Stimulated activated CD8-positive, alpha-beta memory T cell treated with anti-CD3 and anti-CD28 coated beads, Interleukin-4, amount 100 ng/mL, for 48 hours (primary cell): ENCODE measurements around the gene CCDC150.
"Not testable (repeated sequence)": the region's sequence is repeated elsewhere in the genome, so short reads cannot be mapped to it uniquely, and the experiment has no call there.

Experiments
- DNase-seq: peaks from one replicate; pipeline ENCODE4 v3.0.0-alpha.2; 2020

CCDC150 gene

DNA sequence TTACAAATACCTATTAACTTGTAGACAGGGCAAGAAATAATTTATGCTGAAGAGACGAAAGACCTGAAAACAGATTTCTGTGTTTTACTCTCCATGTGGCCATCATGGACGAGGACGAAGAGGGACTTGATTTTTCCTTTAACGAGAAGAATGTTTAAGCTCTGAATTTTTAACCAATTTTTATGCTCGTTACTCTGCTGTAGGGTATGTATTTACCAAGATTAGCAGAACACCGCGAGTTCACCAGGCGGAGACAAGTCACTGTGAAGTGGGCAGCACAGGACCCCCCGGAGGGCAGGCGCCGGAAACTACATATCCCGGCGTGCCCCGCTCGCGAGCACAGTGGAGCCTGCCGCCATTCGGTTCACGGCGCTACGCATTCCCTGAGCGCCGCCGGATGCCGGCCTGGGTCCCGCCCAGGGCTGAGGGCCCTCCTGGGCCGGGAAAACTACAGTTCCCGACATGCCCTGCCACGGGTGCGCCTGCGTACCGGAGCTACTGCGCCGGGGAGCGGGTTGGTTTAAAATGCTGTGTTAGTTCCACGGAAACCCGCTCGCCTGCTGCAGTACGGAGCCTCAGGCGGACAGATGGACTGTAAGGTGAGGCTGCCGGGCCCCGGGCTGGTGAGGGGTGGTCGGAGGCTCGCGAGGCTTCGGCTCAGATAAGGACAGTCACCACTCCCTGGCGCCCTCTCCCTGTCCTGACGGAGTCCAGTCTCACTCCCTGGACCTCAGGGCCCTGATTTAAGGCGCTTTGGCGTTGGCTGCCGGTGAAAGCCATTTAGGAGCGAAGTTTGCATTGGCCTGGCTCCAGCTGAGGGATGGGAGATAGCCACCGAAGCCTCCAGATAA, at the start of gene CCDC150:
Gene CCDC150 (plus strand): TSS at position 536 of the 851 bp plus-strand sequence. CDS start 52 bp downstream, at position 588.
- peak; percentile 95 for DNase-seq

GRCh38 chr2:196590286-196590685, 49.2 kb upstream of the CCDC150 start:
- no peak for DNase-seq

GRCh38 chr2:196591004-196591403, 48.5 kb upstream of the CCDC150 start:
- no peak for DNase-seq

DNA sequence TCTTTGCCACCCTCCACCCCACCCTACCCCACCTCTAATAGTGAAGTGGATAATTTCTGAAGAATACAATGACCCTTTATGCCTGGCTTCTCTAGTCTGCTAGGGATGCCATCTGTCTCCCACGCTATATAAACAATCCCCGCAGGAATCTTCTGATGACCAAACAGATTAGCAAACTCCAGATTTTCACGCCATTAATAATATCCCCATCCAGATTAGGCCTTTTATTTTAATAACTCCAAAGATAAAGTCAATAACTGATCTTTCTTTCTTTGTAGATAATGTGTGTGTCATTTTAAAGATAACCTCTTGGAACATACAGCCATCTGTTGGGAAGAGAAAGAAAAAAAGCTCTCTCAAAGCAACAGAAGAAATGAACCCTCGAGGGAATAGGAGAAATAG, 47.9 kb upstream of the CCDC150 start:
- no peak for DNase-seq

GRCh38 chr2:196592331-196592910, 47.1 kb upstream of the CCDC150 start:
- DNase-seq = peak; percentile 24

DNA sequence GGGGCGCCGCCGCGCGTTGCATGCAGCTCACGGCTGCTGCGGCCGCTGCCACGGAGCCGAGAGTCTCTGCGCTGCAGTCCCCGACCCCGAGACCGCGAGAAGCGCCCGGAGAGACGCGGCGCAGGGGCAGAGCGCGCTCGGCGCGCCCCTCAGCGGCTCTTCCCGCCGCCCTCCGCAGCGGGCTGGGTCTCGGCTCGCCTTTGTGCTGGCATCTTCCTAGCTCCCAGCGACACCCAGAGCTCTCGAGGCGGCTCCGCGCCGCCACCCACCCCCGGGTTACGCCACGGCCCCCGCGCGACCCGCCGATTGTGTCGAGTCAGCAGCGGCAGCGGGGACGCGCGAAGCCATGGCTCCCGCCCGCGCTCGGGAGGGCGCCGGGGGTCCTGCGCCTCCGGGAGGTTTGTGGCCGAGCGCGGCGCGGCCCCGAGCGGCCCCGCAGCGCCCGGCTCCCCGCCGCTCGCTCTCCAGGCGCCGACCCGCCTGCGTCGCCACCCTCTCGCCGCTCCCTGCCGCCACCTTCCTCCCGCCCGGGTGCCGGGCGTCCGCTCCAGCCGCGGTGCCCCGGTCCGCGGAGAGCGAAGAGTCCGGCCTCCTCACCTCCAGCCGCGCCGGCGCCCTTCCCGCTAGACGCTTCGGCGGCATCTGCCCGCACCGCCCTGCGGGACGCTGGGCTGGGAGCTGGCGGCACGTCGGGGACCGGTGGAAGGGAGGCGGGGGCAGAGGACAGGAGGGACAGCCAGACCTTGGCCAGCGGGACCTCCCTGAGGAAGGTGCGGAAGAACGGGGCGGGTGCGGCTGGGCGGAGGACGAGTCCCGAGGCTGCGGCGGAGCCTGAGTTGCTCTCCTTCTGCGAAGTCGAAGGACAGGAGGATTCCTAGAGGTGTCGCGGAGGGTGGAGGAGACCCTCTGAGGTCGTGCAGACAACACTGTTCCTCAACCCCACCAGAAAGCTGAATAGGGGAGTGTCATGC, 46.3 kb upstream of the CCDC150 start, which contains the start of gene HECW2:
Gene HECW2 (minus strand): TSS at position 644 of the 971 bp plus-strand sequence.
- peak; percentile 44 for DNase-seq

- DNase-seq = no peak
These were observed 45.4 kb upstream of the CCDC150 start for GRCh38 chr2:196594158-196594557.

GRCh38 chr2:196597531-196597930, 42.0 kb upstream of the CCDC150 start:
- DNase-seq = no peak

GRCh38 chr2:196598412-196598811, 41.1 kb upstream of the CCDC150 start:
- DNase-seq = no peak

DNA sequence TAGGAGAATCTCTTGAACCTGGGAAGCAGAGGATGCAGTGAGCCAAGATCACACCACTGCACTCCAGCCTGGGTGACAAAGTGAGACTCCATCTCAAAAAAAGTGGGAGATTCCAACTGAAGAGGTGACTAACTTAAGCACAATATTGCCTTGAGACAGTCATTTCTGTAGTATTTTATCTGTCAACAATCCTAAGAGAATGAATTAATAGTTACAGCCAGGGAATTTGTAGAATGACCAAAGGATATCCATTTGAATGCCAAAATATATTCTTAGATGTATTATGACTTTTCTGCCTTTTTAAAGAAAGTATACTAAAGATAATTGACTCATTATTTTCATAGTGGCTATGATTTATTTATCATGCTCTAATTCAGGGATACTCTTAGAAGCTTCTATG, 40.7 kb upstream of the CCDC150 start:
- DNase-seq = no peak

- no peak for DNase-seq
These were observed 37.8 kb upstream of the CCDC150 start for GRCh38 chr2:196601430-196602306.

- no peak for DNase-seq
These were observed 35.3 kb upstream of the CCDC150 start for GRCh38 chr2:196604196-196604595.

- no peak for DNase-seq
These were observed 33.0 kb upstream of the CCDC150 start for GRCh38 chr2:196606516-196606915.

- DNase-seq = no peak
These were observed 32.4 kb upstream of the CCDC150 start for GRCh38 chr2:196607073-196607472.

DNA sequence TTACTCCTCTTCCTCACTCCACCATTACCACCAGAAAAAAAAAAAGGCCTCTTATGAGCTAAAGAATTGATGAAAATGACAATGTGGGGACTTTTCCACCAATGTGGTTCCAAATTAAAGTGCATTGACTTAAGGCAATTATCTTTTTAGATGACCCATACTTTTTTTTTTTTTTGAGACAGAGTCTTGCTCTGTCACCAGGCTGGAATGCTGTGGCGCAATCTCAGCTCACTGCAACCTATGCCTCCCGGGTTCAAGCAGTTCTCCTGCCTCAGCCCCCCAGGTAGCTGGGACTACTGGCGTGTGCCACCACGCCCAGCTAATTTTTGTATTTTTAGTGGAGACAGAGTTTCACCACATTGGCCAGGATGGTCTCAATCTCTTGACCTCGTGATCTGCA, 31.6 kb upstream of the CCDC150 start:
- not testable (repeated sequence) for DNase-seq

DNA sequence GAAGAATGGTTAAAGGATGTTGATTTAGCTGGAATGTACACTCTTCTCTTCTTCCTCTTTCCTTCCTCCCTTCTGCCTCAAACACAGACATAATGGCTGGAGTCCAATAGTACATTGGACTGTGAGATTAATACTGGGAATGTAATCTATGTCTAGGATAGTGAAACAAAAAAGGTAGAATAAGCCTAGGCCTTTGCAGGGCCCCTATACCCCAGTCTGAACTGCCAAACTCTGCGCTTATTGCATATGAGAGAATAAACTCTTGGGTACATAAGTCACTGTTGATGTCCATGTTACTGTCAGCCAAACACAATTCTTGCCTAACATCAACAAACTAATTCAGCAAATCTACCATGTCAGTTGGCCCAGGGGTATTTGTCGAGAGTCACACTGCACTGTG, 29.7 kb upstream of the CCDC150 start:
- DNase-seq = no peak

DNA sequence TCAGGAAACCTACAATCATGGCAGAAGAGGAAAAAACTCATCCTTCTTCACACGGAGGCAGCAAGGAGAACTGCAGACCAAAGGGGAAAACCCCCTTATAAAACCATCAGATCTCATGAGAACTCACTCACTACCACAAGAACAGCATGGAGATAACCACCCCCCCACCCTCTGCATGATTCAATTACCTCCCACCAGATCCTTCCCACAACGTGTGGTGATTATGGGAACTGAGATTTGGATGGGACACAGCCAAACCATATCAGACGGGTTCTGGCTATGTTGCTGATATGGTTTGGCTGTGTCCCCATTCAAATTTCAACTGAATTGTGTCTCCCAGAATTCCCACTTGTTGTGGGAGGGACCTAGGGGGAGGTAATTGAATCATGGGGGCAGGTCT, 28.7 kb upstream of the CCDC150 start:
- DNase-seq = no peak

GRCh38 chr2:196613302-196613701, 26.2 kb upstream of the CCDC150 start:
- no peak for DNase-seq

- DNase-seq = no peak
These were observed 22.1 kb upstream of the CCDC150 start for GRCh38 chr2:196617430-196617829.

GRCh38 chr2:196618661-196619060, 20.9 kb upstream of the CCDC150 start:
- DNase-seq = no peak

GRCh38 chr2:196630531-196630930, 9.0 kb upstream of the CCDC150 start:
- DNase-seq = no peak

DNA sequence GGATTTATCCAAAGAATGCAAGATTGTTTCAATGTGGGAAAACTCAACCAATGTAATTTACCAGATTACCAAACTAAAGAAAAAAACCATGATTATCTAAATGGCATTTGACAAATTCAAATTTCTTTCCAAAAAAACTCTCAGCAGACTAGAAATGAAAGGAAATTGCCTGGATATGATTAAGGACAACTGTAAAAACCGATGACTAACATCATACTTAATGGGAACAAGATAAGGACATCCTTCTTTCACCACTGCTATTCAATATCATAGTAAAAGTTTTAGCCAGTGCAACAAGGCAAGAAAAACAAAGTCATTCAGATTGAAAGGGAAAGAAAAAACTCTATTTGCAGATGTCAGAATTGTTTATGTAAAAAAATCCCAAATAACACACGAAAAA, 4.4 kb upstream of the CCDC150 start:
- DNase-seq = no peak
